ENCODE results near the gene MRPL28. TPM values are rescaled to one million over a fixed set of nuclear protein-coding genes. Genes with fewer than 3 reads are reported as not detected.
"Not testable (repeated sequence)": the region's sequence is repeated elsewhere in the genome, so short reads cannot be mapped to it uniquely, and the experiment has no call there.

MRPL28 gene
- total RNA-seq, 6 experiments from 2014 or later: 105 to 131 (median 129) TPM

DNA sequence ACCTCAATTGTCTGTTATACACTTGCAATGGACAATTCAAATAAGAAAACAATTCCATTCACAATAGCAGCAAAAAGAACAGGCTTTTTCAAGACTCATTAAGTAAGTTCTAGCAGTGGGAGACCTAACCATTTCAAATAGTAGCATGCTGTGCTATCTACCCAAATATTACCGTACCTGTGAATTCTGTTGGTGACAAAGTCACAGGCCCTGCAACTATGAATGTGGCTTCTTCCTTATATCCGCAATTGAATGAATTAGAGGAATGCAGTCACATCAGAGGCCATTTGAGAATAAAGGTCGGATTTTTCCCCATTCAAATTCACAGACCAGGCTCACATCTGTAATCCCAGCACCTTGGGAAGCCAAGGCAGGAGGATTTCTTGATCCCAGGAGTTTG is 25.9 kb upstream of the MRPL28 start:
- Mint-ChIP-seq H3K27me3 (ENCODE audit: insufficient read depth) (peaks cover 5% of the 10 kb centered on the region; the same call in 1 of the 2 replicates), H3K36me3 (ENCODE audit: low read depth) (peaks cover 8% of the 10 kb centered on the region), H3K4me1 (ENCODE audit: low read depth) (peaks cover 19% of the 10 kb centered on the region), H3K9me3 (peaks cover 5% of the 10 kb centered on the region; the same call in 1 of the 2 replicates), H3K27ac (peak overlapping the region; percentile 92; the same call in 1 of the 2 replicates), H3K4me3 (peak overlapping the region; percentile 90)
- DNase-seq: no peak
- TF ChIP-seq, protein P1, sequence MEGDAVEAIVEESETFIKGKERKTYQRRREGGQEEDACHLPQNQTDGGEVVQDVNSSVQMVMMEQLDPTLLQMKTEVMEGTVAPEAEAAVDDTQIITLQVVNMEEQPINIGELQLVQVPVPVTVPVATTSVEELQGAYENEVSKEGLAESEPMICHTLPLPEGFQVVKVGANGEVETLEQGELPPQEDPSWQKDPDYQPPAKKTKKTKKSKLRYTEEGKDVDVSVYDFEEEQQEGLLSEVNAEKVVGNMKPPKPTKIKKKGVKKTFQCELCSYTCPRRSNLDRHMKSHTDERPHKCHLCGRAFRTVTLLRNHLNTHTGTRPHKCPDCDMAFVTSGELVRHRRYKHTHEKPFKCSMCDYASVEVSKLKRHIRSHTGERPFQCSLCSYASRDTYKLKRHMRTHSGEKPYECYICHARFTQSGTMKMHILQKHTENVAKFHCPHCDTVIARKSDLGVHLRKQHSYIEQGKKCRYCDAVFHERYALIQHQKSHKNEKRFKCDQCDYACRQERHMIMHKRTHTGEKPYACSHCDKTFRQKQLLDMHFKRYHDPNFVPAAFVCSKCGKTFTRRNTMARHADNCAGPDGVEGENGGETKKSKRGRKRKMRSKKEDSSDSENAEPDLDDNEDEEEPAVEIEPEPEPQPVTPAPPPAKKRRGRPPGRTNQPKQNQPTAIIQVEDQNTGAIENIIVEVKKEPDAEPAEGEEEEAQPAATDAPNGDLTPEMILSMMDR (IDR thresholded peaks at IDR 0.05): no peak

DNA sequence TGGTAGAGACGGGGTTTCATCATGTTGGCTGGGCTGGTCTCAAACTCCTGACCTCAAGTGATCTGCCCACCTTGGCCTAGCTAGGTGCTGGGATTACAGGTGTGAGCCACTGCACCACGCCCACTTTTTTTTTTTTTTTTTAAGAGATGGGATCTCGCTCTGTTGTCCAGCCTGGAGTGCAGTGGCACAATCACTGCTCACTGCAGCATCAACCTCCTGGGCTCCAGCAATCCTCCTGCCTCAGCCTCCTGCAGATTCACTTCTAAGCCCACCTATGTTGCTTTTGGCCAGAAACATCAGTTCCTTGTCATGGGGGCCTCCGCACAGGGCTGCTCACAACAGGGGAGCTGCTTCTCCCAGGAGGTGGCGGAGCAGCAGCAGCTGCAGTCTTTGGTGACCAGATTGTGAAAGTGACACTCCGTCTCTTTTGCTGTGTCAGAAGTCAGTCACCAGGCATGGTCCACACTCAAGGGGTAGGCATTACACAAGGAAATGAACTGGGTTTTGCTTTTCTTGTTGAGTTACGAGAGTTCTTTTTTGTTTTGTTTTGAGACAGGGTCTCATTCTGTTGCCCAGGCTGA is 22.2 kb upstream of the MRPL28 start:
- Mint-ChIP-seq H3K36me3 (ENCODE audit: low read depth) (no peaks in the 10 kb centered on the region; the same call in 1 of the 2 replicates), H3K27me3 (ENCODE audit: insufficient read depth) (0 out of 2 replicates have a peak, but pooled peaks cover 3% of the 10 kb centered on the region), H3K9me3 (peaks cover 5% of the 10 kb centered on the region; the same call in 1 of the 2 replicates), H3K4me3 (no peak overlapping the region), H3K27ac (no peak overlapping the region), H3K4me1 (ENCODE audit: low read depth) (peaks cover 20% of the 10 kb centered on the region)
- TF ChIP-seq, protein P1 (IDR thresholded peaks at IDR 0.05): no peak
- no peak for DNase-seq

DNA sequence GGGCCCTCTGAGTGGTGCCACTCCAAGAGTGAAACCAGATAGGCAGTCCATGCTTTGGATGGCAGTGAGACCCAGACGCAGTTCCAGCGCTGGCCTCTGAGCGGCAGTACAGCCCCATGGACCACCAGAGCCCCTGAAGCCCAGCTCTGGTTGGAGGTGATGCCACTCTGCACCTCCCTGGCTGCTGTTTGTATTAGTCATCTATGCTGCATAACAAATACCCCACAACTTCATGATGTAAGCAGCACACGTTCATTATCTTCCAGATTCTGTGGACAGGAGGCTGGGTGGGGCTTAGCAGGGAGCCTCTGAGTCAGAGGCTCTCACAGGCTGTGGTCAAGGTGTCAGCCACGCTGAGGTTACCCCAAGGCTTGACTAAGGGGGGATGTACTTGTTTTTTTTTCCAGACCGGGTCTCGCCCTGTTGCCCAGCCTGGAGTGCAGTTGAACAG is 21.6 kb upstream of the MRPL28 start:
- Mint-ChIP-seq H3K4me3 (no peak overlapping the region), H3K27me3 (ENCODE audit: insufficient read depth) (0 out of 2 replicates have a peak, but pooled peaks cover 3% of the 10 kb centered on the region), H3K36me3 (ENCODE audit: low read depth) (no peaks in the 10 kb centered on the region; the same call in 1 of the 2 replicates), H3K4me1 (ENCODE audit: low read depth) (peaks cover 20% of the 10 kb centered on the region), H3K9me3 (peaks cover 5% of the 10 kb centered on the region; the same call in 1 of the 2 replicates), H3K27ac (peak overlapping the region; percentile 33; the same call in 1 of the 2 replicates)
- DNase-seq: peak; percentile 87
- TF ChIP-seq, protein P1 (IDR thresholded peaks at IDR 0.05): peak; percentile 93

DNA sequence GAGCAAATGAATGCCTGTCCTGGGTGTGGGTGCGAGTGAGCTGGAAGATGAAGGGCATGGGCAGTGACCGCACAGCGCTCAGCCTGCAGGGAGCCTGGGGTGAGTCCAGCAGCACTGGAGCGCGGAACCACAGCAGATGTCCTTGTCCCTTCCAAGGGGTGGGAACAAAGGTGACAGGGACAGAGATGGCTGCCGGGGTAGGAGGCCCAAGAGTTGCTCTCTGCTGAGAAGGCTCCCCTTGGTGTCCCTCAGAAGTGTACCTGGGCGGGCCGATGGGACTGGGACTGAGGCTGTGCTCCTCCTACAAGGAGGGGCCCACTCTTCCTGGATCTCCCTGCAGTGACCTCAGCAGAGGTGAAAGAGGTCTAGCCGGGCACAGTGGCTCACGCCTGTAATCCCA is 19.0 kb upstream of the MRPL28 start:
- no peak for DNase-seq
- Mint-ChIP-seq H3K4me3 (no peak overlapping the region), H3K9me3 (peaks cover 5% of the 10 kb centered on the region; the same call in 1 of the 2 replicates), H3K27ac (no peak overlapping the region), H3K4me1 (ENCODE audit: low read depth) (peaks cover 9% of the 10 kb centered on the region; the same call in 1 of the 2 replicates), H3K27me3 (ENCODE audit: insufficient read depth) (no peaks in the 10 kb centered on the region), H3K36me3 (ENCODE audit: low read depth) (no peaks in the 10 kb centered on the region; the same call in 1 of the 2 replicates)
- TF ChIP-seq, protein P1 (IDR thresholded peaks at IDR 0.05): no peak

DNA sequence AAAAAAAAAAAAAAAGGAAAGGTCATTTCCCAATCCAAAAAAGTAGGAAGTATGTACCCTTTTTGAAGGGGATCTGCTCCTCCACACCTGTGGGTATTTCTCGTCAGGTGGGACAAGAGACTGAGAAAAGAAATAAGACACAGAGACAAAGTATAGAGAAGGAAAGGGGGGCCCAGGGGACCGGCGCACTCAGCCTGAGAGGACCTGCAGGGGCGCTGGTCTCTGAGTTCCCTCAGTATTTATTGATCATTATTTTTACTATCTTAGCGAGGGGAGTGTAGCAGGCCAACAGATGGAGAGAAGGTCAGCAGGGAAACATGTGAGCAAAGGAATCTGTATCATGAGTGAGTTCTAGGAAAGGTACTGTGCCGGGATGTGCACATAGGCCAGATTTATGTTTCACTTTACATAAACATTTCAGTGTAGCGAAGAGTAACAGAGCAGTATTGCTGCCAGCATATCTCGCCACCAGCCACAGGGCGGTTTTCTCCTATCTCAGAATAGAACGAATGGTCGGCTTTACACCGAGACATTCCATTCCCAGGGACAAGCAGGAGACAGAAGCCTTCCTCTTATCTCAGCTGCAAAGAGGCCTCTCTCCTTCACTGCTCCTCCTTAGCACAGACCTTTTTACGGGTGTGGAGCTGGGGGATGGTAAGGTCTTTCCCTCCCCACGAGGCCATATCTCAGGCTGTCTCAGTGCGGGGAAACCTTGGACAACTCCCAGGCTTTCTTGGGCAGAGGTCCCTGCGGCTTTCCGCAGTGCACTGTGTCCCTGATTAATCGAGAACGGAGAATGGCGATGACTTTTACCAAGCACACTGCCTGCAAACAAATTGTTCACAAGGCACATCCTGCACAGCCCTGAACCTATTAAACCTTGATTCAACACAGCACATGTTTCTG is 17.7 kb upstream of the MRPL28 start:
- H3K27me3 Mint-ChIP-seq (ENCODE audit: insufficient read depth); DNase-seq; H3K9me3 Mint-ChIP-seq; H3K27ac Mint-ChIP-seq; H3K36me3 Mint-ChIP-seq (ENCODE audit: low read depth); H3K4me3 Mint-ChIP-seq: not testable (repeated sequence)
- H3K4me1 Mint-ChIP-seq (ENCODE audit: low read depth): peaks cover 15% of the 10 kb centered on the region
